ENCODE results near the gene WDR31. TPM values are rescaled to one million over a fixed set of nuclear protein-coding genes. Genes with fewer than 3 reads are reported as not detected.
"Not testable (repeated sequence)": the region's sequence is repeated elsewhere in the genome, so short reads cannot be mapped to it uniquely, and the experiment has no call there.

WDR31 gene
- polyA plus RNA-seq, 1 donor, result 2.8 TPM

GRCh38 chr9:113379094-113379828 is 39.2 kb upstream of the WDR31 start:
- H3K4me3 ChIP-seq (ENCODE audit: low read length); H3K9me3 ChIP-seq (ENCODE audit: control insufficient read depth, low read depth, low read length); H3K27me3 ChIP-seq (ENCODE audit: control insufficient read depth, insufficient read depth, low read length): not testable (repeated sequence)
- whole genome bisulfite sequencing (ENCODE audit: insufficient coverage, low lambda C conversion rate), result no CpG with 5 or more reads among the region's 24 CpGs
- H3K4me1 ChIP-seq (ENCODE audit: control insufficient read depth, insufficient read depth, low read length), result peaks cover 61% of the 10 kb centered on the region
- peaks cover 11% of the 10 kb centered on the region for H3K36me3 ChIP-seq (ENCODE audit: control insufficient read depth, insufficient read depth, low read length)
- peak overlapping the region; percentile 93 for H3K27ac ChIP-seq (ENCODE audit: low read length)
- DNase-seq, result peak in 1 of 2 donors; percentile 60

- Histone ChIP-seq H3K27me3 (ENCODE audit: control insufficient read depth, insufficient read depth, low read length) (no peaks in the 10 kb centered on the region), H3K4me1 (ENCODE audit: control insufficient read depth, insufficient read depth, low read length) (peaks cover 67% of the 10 kb centered on the region), H3K9me3 (ENCODE audit: control insufficient read depth, low read depth, low read length) (no peaks in the 10 kb centered on the region), H3K4me3 (ENCODE audit: low read length) (peak within 1 kb of the TSS; percentile 100), H3K27ac (ENCODE audit: low read length) (peak within 1 kb of the TSS; percentile 100), H3K36me3 (ENCODE audit: control insufficient read depth, insufficient read depth, low read length) (peaks cover 35% of the 10 kb centered on the region)
- peak; percentile 86 to 93 for DNase-seq
- no CpG with 5 or more reads among the region's 74 CpGs for WGBS (ENCODE audit: insufficient coverage, low lambda C conversion rate)
Observed at GRCh38 chr9:113376634-113377567, 36.8 kb upstream of the WDR31 start, which contains the start of gene HDHD3. TSS of gene HDHD3 (minus strand) at chr9:113376986. CDS start at chr9:113374354, 2,632 bp downstream.

GRCh38 chr9:113375057-113376023 is 35.3 kb upstream of the WDR31 start:
- Histone ChIP-seq H3K9me3 (ENCODE audit: control insufficient read depth, low read depth, low read length) (no peaks in the 10 kb centered on the region), H3K36me3 (ENCODE audit: control insufficient read depth, insufficient read depth, low read length) (peaks cover 35% of the 10 kb centered on the region), H3K27me3 (ENCODE audit: control insufficient read depth, insufficient read depth, low read length) (no peaks in the 10 kb centered on the region), H3K4me3 (ENCODE audit: low read length) (peak overlapping the region; percentile 100), H3K4me1 (ENCODE audit: control insufficient read depth, insufficient read depth, low read length) (peaks cover 63% of the 10 kb centered on the region), H3K27ac (ENCODE audit: low read length) (peak overlapping the region; percentile 100)
- no CpG with 5 or more reads among the region's 6 CpGs for WGBS (ENCODE audit: insufficient coverage, low lambda C conversion rate)
- DNase-seq, result peak; percentile 93 to 97

GRCh38 chr9:113373676-113374392 is 33.8 kb upstream of the WDR31 start:
- no peak for DNase-seq
- no peaks in the 10 kb centered on the region for H3K27me3 ChIP-seq (ENCODE audit: control insufficient read depth, insufficient read depth, low read length)
- peak overlapping the region; percentile 100 for H3K27ac ChIP-seq (ENCODE audit: low read length)
- peaks cover 52% of the 10 kb centered on the region for H3K4me1 ChIP-seq (ENCODE audit: control insufficient read depth, insufficient read depth, low read length)
- H3K9me3 ChIP-seq (ENCODE audit: control insufficient read depth, low read depth, low read length), result no peaks in the 10 kb centered on the region
- peak overlapping the region; percentile 100 for H3K4me3 ChIP-seq (ENCODE audit: low read length)
- WGBS (ENCODE audit: insufficient coverage, low lambda C conversion rate), result no CpG with 5 or more reads among the region's 24 CpGs
- peaks cover 35% of the 10 kb centered on the region for H3K36me3 ChIP-seq (ENCODE audit: control insufficient read depth, insufficient read depth, low read length)

- peak overlapping the region; percentile 100 for H3K4me3 ChIP-seq (ENCODE audit: low read length)
- WGBS (ENCODE audit: insufficient coverage, low lambda C conversion rate), result no CpG with 5 or more reads among the region's 3 CpGs
- peaks cover 47% of the 10 kb centered on the region for H3K4me1 ChIP-seq (ENCODE audit: control insufficient read depth, insufficient read depth, low read length)
- H3K27ac ChIP-seq (ENCODE audit: low read length), result peak overlapping the region; percentile 100
- H3K27me3 ChIP-seq (ENCODE audit: control insufficient read depth, insufficient read depth, low read length), result no peaks in the 10 kb centered on the region
- H3K9me3 ChIP-seq (ENCODE audit: control insufficient read depth, low read depth, low read length), result no peaks in the 10 kb centered on the region
- peak; percentile 65 to 86 for DNase-seq
- H3K36me3 ChIP-seq (ENCODE audit: control insufficient read depth, insufficient read depth, low read length), result peaks cover 35% of the 10 kb centered on the region
Observed at GRCh38 chr9:113373256-113373655, 33.2 kb upstream of the WDR31 start.

GRCh38 chr9:113372059-113372458 is 32.0 kb upstream of the WDR31 start:
- peaks cover 38% of the 10 kb centered on the region for H3K4me1 ChIP-seq (ENCODE audit: control insufficient read depth, insufficient read depth, low read length)
- DNase-seq, result no peak
- H3K27ac ChIP-seq (ENCODE audit: low read length), result peak overlapping the region; percentile 15
- no peaks in the 10 kb centered on the region for H3K9me3 ChIP-seq (ENCODE audit: control insufficient read depth, low read depth, low read length)
- peaks cover 35% of the 10 kb centered on the region for H3K36me3 ChIP-seq (ENCODE audit: control insufficient read depth, insufficient read depth, low read length)
- no CpG with 5 or more reads among the region's 5 CpGs for WGBS (ENCODE audit: insufficient coverage, low lambda C conversion rate)
- H3K4me3 ChIP-seq (ENCODE audit: low read length), result no peak overlapping the region
- H3K27me3 ChIP-seq (ENCODE audit: control insufficient read depth, insufficient read depth, low read length), result no peaks in the 10 kb centered on the region

- no CpG with 5 or more reads among the region's 8 CpGs for WGBS (ENCODE audit: insufficient coverage, low lambda C conversion rate)
- Histone ChIP-seq H3K4me3 (ENCODE audit: low read length) (no peak overlapping the region), H3K9me3 (ENCODE audit: control insufficient read depth, low read depth, low read length) (no peaks in the 10 kb centered on the region), H3K36me3 (ENCODE audit: control insufficient read depth, insufficient read depth, low read length) (peaks cover 35% of the 10 kb centered on the region), H3K4me1 (ENCODE audit: control insufficient read depth, insufficient read depth, low read length) (peaks cover 37% of the 10 kb centered on the region), H3K27me3 (ENCODE audit: control insufficient read depth, insufficient read depth, low read length) (no peaks in the 10 kb centered on the region), H3K27ac (ENCODE audit: low read length) (no peak overlapping the region)
- peak in 1 of 2 donors; percentile 49 for DNase-seq
Observed at GRCh38 chr9:113370806-113371325, 30.8 kb upstream of the WDR31 start.

- no peak for DNase-seq
- WGBS (ENCODE audit: insufficient coverage, low lambda C conversion rate), result no CpG with 5 or more reads among the region's 11 CpGs
- Histone ChIP-seq H3K9me3 (ENCODE audit: control insufficient read depth, low read depth, low read length) (no peaks in the 10 kb centered on the region), H3K4me3 (ENCODE audit: low read length) (no peak overlapping the region), H3K27ac (ENCODE audit: low read length) (no peak overlapping the region), H3K27me3 (ENCODE audit: control insufficient read depth, insufficient read depth, low read length) (no peaks in the 10 kb centered on the region), H3K36me3 (ENCODE audit: control insufficient read depth, insufficient read depth, low read length) (peaks cover 30% of the 10 kb centered on the region), H3K4me1 (ENCODE audit: control insufficient read depth, insufficient read depth, low read length) (peaks cover 33% of the 10 kb centered on the region)
Observed at GRCh38 chr9:113369855-113370140, 29.7 kb upstream of the WDR31 start.

GRCh38 chr9:113368982-113369854 is 29.1 kb upstream of the WDR31 start:
- Histone ChIP-seq H3K27me3 (ENCODE audit: control insufficient read depth, insufficient read depth, low read length) (no peaks in the 10 kb centered on the region), H3K4me1 (ENCODE audit: control insufficient read depth, insufficient read depth, low read length) (peaks cover 28% of the 10 kb centered on the region), H3K9me3 (ENCODE audit: control insufficient read depth, low read depth, low read length) (no peaks in the 10 kb centered on the region), H3K27ac (ENCODE audit: low read length) (no peak overlapping the region), H3K36me3 (ENCODE audit: control insufficient read depth, insufficient read depth, low read length) (peaks cover 24% of the 10 kb centered on the region), H3K4me3 (ENCODE audit: low read length) (no peak overlapping the region)
- no peak for DNase-seq
- 86% methylated on average over 1 of the region's 13 CpGs for WGBS (ENCODE audit: insufficient coverage, low lambda C conversion rate)

All from large intestine (tissue), 3 donors.